Measurements from ENCODE around the gene COX4I1.

Gene COX4I1

DNA sequence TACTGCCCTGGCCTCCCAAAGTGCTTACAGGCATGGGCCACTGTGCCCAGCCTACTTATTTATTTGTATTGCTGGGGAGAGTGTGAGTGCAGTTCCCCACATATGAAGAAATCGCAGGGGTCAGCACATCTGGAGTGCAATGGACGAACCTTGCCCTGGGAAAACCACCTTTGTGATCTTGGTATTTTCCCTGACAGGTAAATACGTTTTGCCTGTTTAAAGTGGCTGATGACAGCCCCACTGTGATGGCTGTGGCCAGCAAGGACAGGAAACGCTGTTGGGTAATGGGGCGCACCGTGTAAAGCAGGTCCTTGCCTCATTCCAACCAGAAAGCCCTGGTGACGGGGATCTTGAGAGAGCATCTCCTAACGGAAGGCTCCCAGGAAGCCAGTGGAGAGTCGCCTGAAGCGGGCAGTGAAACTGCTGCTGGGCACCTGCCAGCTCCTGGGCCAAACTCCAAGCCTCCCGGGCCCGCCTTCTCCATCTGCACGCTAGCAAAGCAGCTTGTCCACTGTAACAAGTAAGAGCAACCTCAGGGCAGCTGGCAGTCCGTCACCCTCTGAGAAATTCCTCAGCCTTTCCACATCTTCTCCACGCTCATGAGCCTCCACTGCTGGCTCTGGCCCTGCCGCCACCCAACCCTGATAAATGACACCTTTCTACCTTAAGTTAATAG, 17.7 kb upstream of the COX4I1 start:
- H3K4me1 ChIP-seq (ENCODE audit: control insufficient read depth, insufficient read depth, low read length, poor library complexity, severe bottlenecking) = no peaks in the 10 kb centered on the region
- H3K27ac ChIP-seq (ENCODE audit: insufficient read depth, low read length, poor library complexity, severe bottlenecking) = no peak overlapping the region
- H3K9me3 ChIP-seq (ENCODE audit: control insufficient read depth, low read length) = no peaks in the 10 kb centered on the region
- H3K4me3 ChIP-seq (ENCODE audit: insufficient read depth, low read depth, low read length, poor library complexity, severe bottlenecking) = no peak overlapping the region
- no peak for DNase-seq
- no peaks in the 10 kb centered on the region for H3K27me3 ChIP-seq (replicated peaks; ENCODE audit: control insufficient read depth, insufficient read depth, low read length, poor library complexity, severe bottlenecking)
- H3K36me3 ChIP-seq (ENCODE audit: control insufficient read depth, insufficient read depth, low read length) = peaks cover 52% of the 10 kb centered on the region

DNA sequence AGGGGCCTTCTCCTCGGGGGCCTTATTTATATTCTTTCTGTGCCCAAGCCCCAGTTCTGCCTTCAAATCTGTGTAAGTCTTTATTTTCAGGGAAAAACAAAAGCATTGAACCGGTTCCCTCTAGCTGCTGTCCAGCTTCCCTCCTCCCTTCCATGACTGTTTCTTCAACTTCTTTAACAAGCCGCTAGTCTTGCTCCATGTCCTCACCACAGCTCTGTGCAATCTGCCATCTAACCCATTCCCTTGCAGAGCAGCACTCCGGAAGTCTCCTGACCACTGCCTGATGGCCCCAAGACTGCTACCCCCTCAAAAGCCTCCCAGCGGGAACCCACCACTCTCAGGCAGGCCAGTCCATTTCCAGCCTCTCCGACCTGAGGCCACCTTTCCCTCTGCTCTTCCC, 17.0 kb upstream of the COX4I1 start:
- Histone ChIP-seq H3K9me3 (ENCODE audit: control insufficient read depth, low read length) (no peaks in the 10 kb centered on the region), H3K4me1 (ENCODE audit: control insufficient read depth, insufficient read depth, low read length, poor library complexity, severe bottlenecking) (no peaks in the 10 kb centered on the region), H3K4me3 (ENCODE audit: insufficient read depth, low read depth, low read length, poor library complexity, severe bottlenecking) (no peak overlapping the region), H3K27me3 (replicated peaks; ENCODE audit: control insufficient read depth, insufficient read depth, low read length, poor library complexity, severe bottlenecking) (no peaks in the 10 kb centered on the region), H3K27ac (ENCODE audit: insufficient read depth, low read length, poor library complexity, severe bottlenecking) (no peak overlapping the region), H3K36me3 (ENCODE audit: control insufficient read depth, insufficient read depth, low read length) (peaks cover 58% of the 10 kb centered on the region)
- no peak for DNase-seq

DNA sequence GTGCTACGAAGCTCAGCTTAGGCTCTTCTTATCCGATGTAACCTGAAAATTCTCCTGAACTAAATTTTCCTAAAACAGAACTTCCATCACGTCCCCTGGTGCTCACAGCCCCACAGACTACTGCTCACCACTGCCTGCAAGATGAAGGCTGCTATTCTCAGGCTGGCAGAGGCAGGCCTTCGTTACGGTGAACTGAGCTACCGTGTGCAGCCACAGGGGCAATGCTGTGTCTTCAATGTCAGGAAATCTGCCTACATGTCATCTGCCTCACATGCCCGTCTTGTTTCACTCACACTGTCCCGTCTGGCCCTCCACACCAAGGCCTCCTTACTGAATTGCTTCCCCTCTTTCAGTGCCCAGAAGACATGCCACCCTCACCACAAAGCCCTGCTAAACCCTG, 16.1 kb upstream of the COX4I1 start:
- Histone ChIP-seq H3K36me3 (ENCODE audit: control insufficient read depth, insufficient read depth, low read length) (peaks cover 62% of the 10 kb centered on the region), H3K4me3 (ENCODE audit: insufficient read depth, low read depth, low read length, poor library complexity, severe bottlenecking) (no peak overlapping the region), H3K27ac (ENCODE audit: insufficient read depth, low read length, poor library complexity, severe bottlenecking) (no peak overlapping the region)

DNA sequence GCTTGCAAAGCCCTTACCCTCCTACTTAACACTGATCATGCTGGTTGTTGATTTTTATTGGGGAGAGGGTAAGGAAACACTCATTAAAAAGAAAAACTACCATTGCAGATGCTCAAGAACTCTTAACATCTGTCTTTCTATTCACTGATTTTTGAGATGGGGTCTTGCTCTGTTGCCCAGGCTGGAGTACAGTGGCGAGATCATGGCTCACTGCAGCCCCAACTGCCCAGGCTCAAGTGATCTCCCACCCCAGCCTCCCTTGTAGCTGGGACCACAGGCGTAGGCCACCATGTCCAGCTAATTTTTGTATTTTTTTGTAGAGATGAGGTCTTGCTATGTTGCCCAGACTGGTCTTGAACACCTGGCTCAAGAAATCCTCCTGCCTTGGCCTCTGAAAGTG, 14.7 kb upstream of the COX4I1 start:
- no peaks in the 10 kb centered on the region for H3K4me1 ChIP-seq (ENCODE audit: control insufficient read depth, insufficient read depth, low read length, poor library complexity, severe bottlenecking)
- H3K27ac ChIP-seq (ENCODE audit: insufficient read depth, low read length, poor library complexity, severe bottlenecking) = no peak overlapping the region
- peaks cover 55% of the 10 kb centered on the region for H3K36me3 ChIP-seq (ENCODE audit: control insufficient read depth, insufficient read depth, low read length)
- no peaks in the 10 kb centered on the region for H3K27me3 ChIP-seq (replicated peaks; ENCODE audit: control insufficient read depth, insufficient read depth, low read length, poor library complexity, severe bottlenecking)
- no peaks in the 10 kb centered on the region for H3K9me3 ChIP-seq (ENCODE audit: control insufficient read depth, low read length)
- DNase-seq = no peak
- H3K4me3 ChIP-seq (ENCODE audit: insufficient read depth, low read depth, low read length, poor library complexity, severe bottlenecking) = no peak overlapping the region

More for the DNA sequence above, 16.1 kb upstream of the COX4I1 start:
- no peaks in the 10 kb centered on the region for H3K9me3 ChIP-seq (ENCODE audit: control insufficient read depth, low read length)
- H3K4me1 ChIP-seq (ENCODE audit: control insufficient read depth, insufficient read depth, low read length, poor library complexity, severe bottlenecking) = no peaks in the 10 kb centered on the region
- no peaks in the 10 kb centered on the region for H3K27me3 ChIP-seq (replicated peaks; ENCODE audit: control insufficient read depth, insufficient read depth, low read length, poor library complexity, severe bottlenecking)
- DNase-seq = no peak

DNA sequence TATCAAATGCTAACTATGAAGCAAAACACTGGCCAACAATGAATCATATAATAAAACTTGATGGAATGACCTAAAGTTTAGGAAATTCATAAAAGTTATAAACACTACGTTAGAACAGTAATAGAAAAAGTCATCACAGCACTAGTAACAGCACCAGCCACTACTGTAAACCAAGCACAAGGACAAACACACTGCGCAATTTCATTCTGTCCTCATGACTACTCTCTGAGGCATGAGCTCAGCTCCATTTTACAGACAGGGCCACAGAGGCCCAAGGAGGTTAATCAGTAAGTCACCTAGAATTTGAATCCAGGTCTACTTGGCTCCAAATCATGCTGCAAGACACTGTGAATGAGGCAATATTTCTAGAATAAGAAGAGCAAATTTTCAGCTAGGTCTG, 13.6 kb upstream of the COX4I1 start:
- Histone ChIP-seq H3K27me3 (replicated peaks; ENCODE audit: control insufficient read depth, insufficient read depth, low read length, poor library complexity, severe bottlenecking) (no peaks in the 10 kb centered on the region), H3K36me3 (ENCODE audit: control insufficient read depth, insufficient read depth, low read length) (peaks cover 44% of the 10 kb centered on the region), H3K9me3 (ENCODE audit: control insufficient read depth, low read length) (no peaks in the 10 kb centered on the region), H3K27ac (ENCODE audit: insufficient read depth, low read length, poor library complexity, severe bottlenecking) (no peak overlapping the region), H3K4me1 (ENCODE audit: control insufficient read depth, insufficient read depth, low read length, poor library complexity, severe bottlenecking) (no peaks in the 10 kb centered on the region), H3K4me3 (ENCODE audit: insufficient read depth, low read depth, low read length, poor library complexity, severe bottlenecking) (no peak overlapping the region)
- DNase-seq = no peak

DNA sequence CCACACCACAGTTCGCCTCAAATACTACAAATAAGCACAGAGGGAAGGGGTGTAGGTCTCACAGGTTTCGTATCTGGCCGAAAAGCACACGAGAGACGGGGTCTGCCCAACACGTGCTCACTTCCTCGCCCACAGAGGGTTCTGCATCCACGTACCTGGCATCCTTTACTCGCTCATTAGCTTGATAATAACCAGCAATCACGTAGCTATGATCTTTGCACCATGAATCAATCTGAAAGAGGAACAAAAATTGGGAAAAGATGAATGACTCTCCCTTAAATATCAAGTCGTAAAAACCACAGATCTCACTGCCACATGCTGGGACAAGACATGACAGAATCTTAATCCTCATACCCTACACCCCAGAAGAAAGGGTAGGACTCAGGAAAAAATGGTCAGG, 10.7 kb upstream of the COX4I1 start:
- Histone ChIP-seq H3K9me3 (ENCODE audit: control insufficient read depth, low read length) (no peaks in the 10 kb centered on the region), H3K36me3 (ENCODE audit: control insufficient read depth, insufficient read depth, low read length) (peaks cover 42% of the 10 kb centered on the region), H3K4me3 (ENCODE audit: insufficient read depth, low read depth, low read length, poor library complexity, severe bottlenecking) (no peak overlapping the region), H3K27ac (ENCODE audit: insufficient read depth, low read length, poor library complexity, severe bottlenecking) (no peak overlapping the region), H3K4me1 (ENCODE audit: control insufficient read depth, insufficient read depth, low read length, poor library complexity, severe bottlenecking) (no peaks in the 10 kb centered on the region), H3K27me3 (replicated peaks; ENCODE audit: control insufficient read depth, insufficient read depth, low read length, poor library complexity, severe bottlenecking) (no peaks in the 10 kb centered on the region)
- DNase-seq = no peak

DNA sequence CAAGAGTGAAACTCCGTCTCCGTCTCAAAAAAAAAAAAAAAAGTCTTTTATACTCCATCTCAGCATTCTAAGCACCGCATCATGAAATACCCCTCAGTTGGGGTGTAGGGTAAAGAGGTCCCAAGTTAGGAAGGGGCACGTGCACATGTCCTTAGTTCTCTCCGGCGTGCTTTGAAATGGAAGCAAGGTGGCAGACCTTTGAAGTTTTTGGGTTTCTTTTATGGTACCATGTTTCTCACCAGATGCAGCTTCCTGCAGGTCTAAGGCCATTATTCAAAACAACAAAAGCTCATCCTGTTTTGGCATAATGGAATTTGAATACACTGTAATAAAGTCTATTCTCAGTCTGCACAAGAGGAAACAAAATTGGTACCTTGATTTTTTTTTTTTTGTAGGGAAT, 9.7 kb upstream of the COX4I1 start:
- Histone ChIP-seq H3K9me3 (ENCODE audit: control insufficient read depth, low read length) (no peaks in the 10 kb centered on the region), H3K27ac (ENCODE audit: insufficient read depth, low read length, poor library complexity, severe bottlenecking) (no peak overlapping the region), H3K36me3 (ENCODE audit: control insufficient read depth, insufficient read depth, low read length) (peaks cover 42% of the 10 kb centered on the region), H3K27me3 (replicated peaks; ENCODE audit: control insufficient read depth, insufficient read depth, low read length, poor library complexity, severe bottlenecking) (no peaks in the 10 kb centered on the region), H3K4me1 (ENCODE audit: control insufficient read depth, insufficient read depth, low read length, poor library complexity, severe bottlenecking) (no peaks in the 10 kb centered on the region), H3K4me3 (ENCODE audit: insufficient read depth, low read depth, low read length, poor library complexity, severe bottlenecking) (no peak overlapping the region)
- DNase-seq = no peak

DNA sequence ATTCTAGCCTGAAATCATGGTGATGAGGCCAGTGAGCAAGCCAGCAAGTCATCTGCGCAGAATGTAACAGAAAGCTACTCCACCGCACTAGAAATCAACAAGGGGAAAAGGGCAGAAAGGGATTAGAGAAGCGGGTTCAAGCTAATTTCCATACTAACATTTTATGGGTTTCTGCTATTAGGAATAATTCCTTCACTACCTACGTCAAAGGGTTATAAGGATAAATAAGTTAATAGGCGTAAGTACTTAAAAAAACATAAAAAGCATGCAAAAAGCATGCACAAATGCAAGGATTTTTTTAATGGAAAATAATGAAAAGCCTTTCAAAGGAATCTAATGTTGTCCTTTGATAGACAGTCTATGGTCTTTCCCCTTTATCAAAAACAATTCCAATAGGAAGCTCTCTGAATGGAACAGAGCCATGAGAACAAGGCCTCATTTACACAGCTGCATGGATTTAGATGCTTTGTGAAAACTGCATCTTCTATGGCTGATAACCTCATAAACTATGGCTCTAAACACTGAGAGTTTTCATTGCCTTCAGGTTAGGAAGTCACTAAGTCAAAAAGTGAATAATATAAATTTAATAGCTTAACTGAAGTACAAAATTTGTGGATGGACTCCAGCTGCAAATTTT, 5.7 kb upstream of the COX4I1 start:
- H3K27ac ChIP-seq (ENCODE audit: insufficient read depth, low read length, poor library complexity, severe bottlenecking) = no peak overlapping the region
- H3K27me3 ChIP-seq (replicated peaks; ENCODE audit: control insufficient read depth, insufficient read depth, low read length, poor library complexity, severe bottlenecking) = no peaks in the 10 kb centered on the region
- peaks cover 7% of the 10 kb centered on the region for H3K4me1 ChIP-seq (ENCODE audit: control insufficient read depth, insufficient read depth, low read length, poor library complexity, severe bottlenecking)
- no peaks in the 10 kb centered on the region for H3K9me3 ChIP-seq (ENCODE audit: control insufficient read depth, low read length)
- H3K36me3 ChIP-seq (ENCODE audit: control insufficient read depth, insufficient read depth, low read length) = peaks cover 25% of the 10 kb centered on the region
- no peak for DNase-seq
- no peak overlapping the region for H3K4me3 ChIP-seq (ENCODE audit: insufficient read depth, low read depth, low read length, poor library complexity, severe bottlenecking)

DNA sequence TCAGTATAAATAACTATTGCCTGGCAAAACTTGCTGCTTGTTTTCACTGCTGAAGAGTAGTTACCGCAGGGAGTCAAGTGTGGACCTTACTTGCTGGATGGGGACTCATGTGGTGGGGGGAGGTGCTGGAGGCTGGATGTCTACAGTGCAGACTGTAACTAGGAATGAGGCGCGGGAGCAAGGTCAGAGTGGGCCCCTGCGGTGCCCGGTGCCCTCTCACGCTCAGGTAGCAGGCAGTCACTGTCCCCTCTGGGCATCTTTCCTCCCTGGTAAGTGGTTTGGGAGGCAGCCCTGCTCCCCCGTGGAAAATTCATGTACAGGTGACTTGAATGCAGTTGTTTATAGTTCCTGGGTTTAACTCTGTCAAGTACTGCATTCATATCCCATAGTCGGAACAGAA, 4.8 kb upstream of the COX4I1 start:
- Histone ChIP-seq H3K27ac (ENCODE audit: insufficient read depth, low read length, poor library complexity, severe bottlenecking) (no peak overlapping the region), H3K9me3 (ENCODE audit: control insufficient read depth, low read length) (no peaks in the 10 kb centered on the region), H3K27me3 (replicated peaks; ENCODE audit: control insufficient read depth, insufficient read depth, low read length, poor library complexity, severe bottlenecking) (no peaks in the 10 kb centered on the region), H3K36me3 (ENCODE audit: control insufficient read depth, insufficient read depth, low read length) (peaks cover 20% of the 10 kb centered on the region), H3K4me1 (ENCODE audit: control insufficient read depth, insufficient read depth, low read length, poor library complexity, severe bottlenecking) (peaks cover 9% of the 10 kb centered on the region), H3K4me3 (ENCODE audit: insufficient read depth, low read depth, low read length, poor library complexity, severe bottlenecking) (no peak overlapping the region)
- no peak for DNase-seq

DNA sequence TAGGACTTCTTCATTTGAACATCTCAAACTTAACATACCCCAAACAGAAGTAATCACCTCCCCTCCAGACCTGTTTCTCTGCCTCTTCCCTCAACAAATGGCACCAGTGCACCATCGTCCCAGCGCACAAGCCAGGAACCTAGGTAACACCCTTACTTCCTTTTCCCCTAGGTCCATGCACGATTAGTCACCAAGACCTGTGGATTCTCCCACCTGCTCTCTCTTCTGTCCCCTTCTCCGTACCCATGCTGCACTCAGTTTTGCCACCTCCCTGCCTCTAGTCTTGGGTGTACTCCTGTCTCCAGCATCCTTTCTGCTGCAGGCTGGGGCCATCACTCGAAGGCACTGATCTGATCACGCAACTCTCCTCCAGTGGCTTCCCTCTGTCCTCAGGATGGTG, 3.3 kb upstream of the COX4I1 start:
- DNase-seq = no peak
- Histone ChIP-seq H3K27me3 (replicated peaks; ENCODE audit: control insufficient read depth, insufficient read depth, low read length, poor library complexity, severe bottlenecking) (no peaks in the 10 kb centered on the region), H3K4me1 (ENCODE audit: control insufficient read depth, insufficient read depth, low read length, poor library complexity, severe bottlenecking) (peaks cover 19% of the 10 kb centered on the region), H3K9me3 (ENCODE audit: control insufficient read depth, low read length) (no peaks in the 10 kb centered on the region), H3K36me3 (ENCODE audit: control insufficient read depth, insufficient read depth, low read length) (peaks cover 20% of the 10 kb centered on the region), H3K4me3 (ENCODE audit: insufficient read depth, low read depth, low read length, poor library complexity, severe bottlenecking) (no peak overlapping the region), H3K27ac (ENCODE audit: insufficient read depth, low read length, poor library complexity, severe bottlenecking) (no peak overlapping the region)

Measured in effector memory CD4-positive, alpha-beta T cell (primary cell).